ENCODE results near the gene DCXR. TPM values are rescaled to one million over a fixed set of nuclear protein-coding genes. Genes with fewer than 3 reads are reported as not detected.

Gene DCXR
- polyA plus RNA-seq, 1 experiment, result 66.0 TPM

GRCh38 chr17:82083533-82084359 lies 46.2 kb upstream of the DCXR start:
- Histone ChIP-seq H3K27me3 (ENCODE audit: control insufficient read depth, insufficient read depth, low read length) (no peaks in the 10 kb centered on the region), H3K36me3 (ENCODE audit: control insufficient read depth, insufficient read depth, low read length) (peaks cover 73% of the 10 kb centered on the region), H3K4me3 (ENCODE audit: low read depth, low read length) (no peak overlapping the region)
- POLR2A ChIA-PET, result no interaction called here
- no peak for TF ChIP-seq CTCF (IDR thresholded peaks at IDR 0.05; ENCODE audit: insufficient read depth, low read depth, low read length)
- CTCF ChIA-PET, result no interaction called here
- DNase-seq (ENCODE audit: low read depth), result no peak

GRCh38 chr17:82083009-82083408 lies 45.5 kb upstream of the DCXR start:
- TF ChIP-seq CTCF (IDR thresholded peaks at IDR 0.05; ENCODE audit: insufficient read depth, low read depth, low read length), result no peak
- H3K36me3 ChIP-seq (ENCODE audit: control insufficient read depth, insufficient read depth, low read length), result peaks cover 70% of the 10 kb centered on the region
- CTCF ChIA-PET, result no interaction called here
- no peaks in the 10 kb centered on the region for H3K27me3 ChIP-seq (ENCODE audit: control insufficient read depth, insufficient read depth, low read length)
- DNase-seq (ENCODE audit: low read depth), result no peak
- no peak overlapping the region for H3K4me3 ChIP-seq (ENCODE audit: low read depth, low read length)
- POLR2A ChIA-PET, result no interaction called here

GRCh38 chr17:82082456-82082855 lies 45.0 kb upstream of the DCXR start:
- Histone ChIP-seq H3K27me3 (ENCODE audit: control insufficient read depth, insufficient read depth, low read length) (no peaks in the 10 kb centered on the region), H3K36me3 (ENCODE audit: control insufficient read depth, insufficient read depth, low read length) (peaks cover 69% of the 10 kb centered on the region), H3K4me3 (ENCODE audit: low read depth, low read length) (no peak overlapping the region)
- no peak for TF ChIP-seq CTCF (IDR thresholded peaks at IDR 0.05; ENCODE audit: insufficient read depth, low read depth, low read length)
- no peak for DNase-seq (ENCODE audit: low read depth)
- ChIA-PET CTCF (interaction anchor here (0.8 kb wide), 1 partner anchor 16 kb away, joined by 3 read pairs; no protein-coding TSS in a partner anchor), POLR2A (no interaction called here)

GRCh38 chr17:82081966-82082365 lies 44.5 kb upstream of the DCXR start:
- Histone ChIP-seq H3K4me3 (ENCODE audit: low read depth, low read length) (no peak overlapping the region), H3K36me3 (ENCODE audit: control insufficient read depth, insufficient read depth, low read length) (peaks cover 65% of the 10 kb centered on the region)
- POLR2A ChIA-PET, result no interaction called here

More at GRCh38 chr17:82081966-82082365, 44.5 kb upstream of the DCXR start:
- CTCF ChIA-PET, result interaction anchor here (0.8 kb wide), 1 partner anchor 16 kb away, joined by 3 read pairs; no protein-coding TSS in a partner anchor
- DNase-seq (ENCODE audit: low read depth), result no peak
- no peak for TF ChIP-seq CTCF (IDR thresholded peaks at IDR 0.05; ENCODE audit: insufficient read depth, low read depth, low read length)
- no peaks in the 10 kb centered on the region for H3K27me3 ChIP-seq (ENCODE audit: control insufficient read depth, insufficient read depth, low read length)

Measured in BJ (cell line).